ENCODE data around the gene PDCD1.
A peak's percentile ranks its signal among the peaks of the same experiment; 100 is the strongest.
"Not testable (repeated sequence)": the region's sequence is repeated elsewhere in the genome, so short reads cannot be mapped to it uniquely, and the experiment has no call there.

The PDCD1 gene

GRCh38 chr2:241858206-241859016, at the start of gene PDCD1:
PDCD1 (minus strand) TSS chr2:241858894; CDS start chr2:241858838, 56 bp downstream.
- peak; percentile 72 for DNase-seq

- not testable (repeated sequence) for DNase-seq
Measured at GRCh38 chr2:241907831-241908230, 49.1 kb upstream of the PDCD1 start.

GRCh38 chr2:241906826-241907570, 48.3 kb upstream of the PDCD1 start:
- DNase-seq: no peak

GRCh38 chr2:241906378-241906770, 47.7 kb upstream of the PDCD1 start:
- not testable (repeated sequence) for DNase-seq

- no peak for DNase-seq
Measured at GRCh38 chr2:241905716-241906377, 47.2 kb upstream of the PDCD1 start.

- DNase-seq: no peak
Measured at GRCh38 chr2:241904791-241905710, 46.4 kb upstream of the PDCD1 start.

GRCh38 chr2:241904011-241904718, 45.5 kb upstream of the PDCD1 start:
- DNase-seq: no peak

GRCh38 chr2:241903121-241904010, 44.7 kb upstream of the PDCD1 start:
- DNase-seq: no peak

- no peak for DNase-seq
Measured at GRCh38 chr2:241902357-241902991, 43.8 kb upstream of the PDCD1 start.

- no peak for DNase-seq
Measured at GRCh38 chr2:241901500-241902351, 43.0 kb upstream of the PDCD1 start.

GRCh38 chr2:241901018-241901380, 42.3 kb upstream of the PDCD1 start:
- no peak for DNase-seq

GRCh38 chr2:241900251-241901017, 41.7 kb upstream of the PDCD1 start:
- no peak for DNase-seq

- DNase-seq: no peak
Measured at GRCh38 chr2:241898463-241899270, 40.0 kb upstream of the PDCD1 start.

GRCh38 chr2:241897231-241897916, 38.7 kb upstream of the PDCD1 start:
- no peak for DNase-seq

GRCh38 chr2:241896746-241897201, 38.1 kb upstream of the PDCD1 start:
- no peak for DNase-seq

- peak; percentile 16 for DNase-seq
Measured at GRCh38 chr2:241895712-241896641, 37.3 kb upstream of the PDCD1 start.
